GM10248 (cell line): ENCODE results near the gene IGF2.

Experiments
- CTCF ChIA-PET: fragments of 300-600 bp; sonication (Branson Sonifier 250); formaldehyde crosslinking; extraction: SDS; loops from one replicate; lab custom pipeline; 2021; ENCODE audit warnings: antibody characterized with exemption; lab: Yijun Ruan, JAX
- POLR2A ChIA-PET: fragments of 350-650 bp; sonication (Branson Sonifier 250); formaldehyde crosslinking; extraction: SDS; loops from one replicate; lab custom pipeline; 2020; ENCODE audit warnings: antibody characterized with exemption; lab: Yijun Ruan, JAX
- DNase-seq: peaks from one replicate; pipeline ENCODE4 v3.0.0; 2012; ENCODE audit errors: extremely low spot score
- CTCF ChIP-seq: IDR thresholded peaks from 2 replicates; pipeline ENCODE4 v1.5.1; 2012; ENCODE audit warnings: mild to moderate bottlenecking, low read depth; ENCODE audit errors: extremely low read depth, missing control alignments, control extremely low read depth

Gene IGF2

GRCh38 chr11:2096919-2097301, 42.3 kb downstream of the IGF2 start:
- no peak for TF ChIP-seq CTCF
- ChIA-PET CTCF (interaction anchor here (2.0 kb wide), 1 partner anchor 55 kb away, joined by 7 read pairs; no protein-coding TSS in a partner anchor), POLR2A (no interaction called here)
- no peak for DNase-seq

- POLR2A ChIA-PET, result no interaction called here
- no peak for TF ChIP-seq CTCF
- CTCF ChIA-PET, result interaction anchor here (2.0 kb wide), 1 partner anchor 55 kb away, joined by 7 read pairs; no protein-coding TSS in a partner anchor
- no peak for DNase-seq
Observed at GRCh38 chr11:2096011-2096918, 42.9 kb downstream of the IGF2 start.

GRCh38 chr11:2095542-2095941, 43.6 kb downstream of the IGF2 start:
- no peak for TF ChIP-seq CTCF
- DNase-seq, result no peak
- ChIA-PET POLR2A (no interaction called here), CTCF (interaction anchor here (2.0 kb wide), 1 partner anchor 56 kb away, joined by 7 read pairs; no protein-coding TSS in a partner anchor)

- POLR2A ChIA-PET, result no interaction called here
- CTCF ChIA-PET, result no interaction called here
- no peak for DNase-seq
- no peak for TF ChIP-seq CTCF
Observed at GRCh38 chr11:2095198-2095520, 44.0 kb downstream of the IGF2 start.

GRCh38 chr11:2094354-2095197, 44.6 kb downstream of the IGF2 start:
- ChIA-PET CTCF (interaction anchor here (1.3 to 2.0 kb wide), 2 partner anchors 56 to 58 kb away, joined by 4 to 5 read pairs; no protein-coding TSS in a partner anchor), POLR2A (no interaction called here)
- TF ChIP-seq CTCF, result no peak
- no peak for DNase-seq
